Right lobe of liver (tissue), 4 donors: ENCODE data around the gene UBE2QL1.

Experiments
- POLR2A ChIP-seq: fragments of 450-650 bp; IDR thresholded peaks from one replicate; pipeline ENCODE4 v1.6.1; 2017; ENCODE audit warnings: antibody characterized with exemption, mild to moderate bottlenecking
- TF ChIP-seq, protein P1 (sequence below), 4 donors: fragments of 200-600 bp in 3 of 4; fragments of 450-650 bp in 1 of 4; IDR thresholded peaks; one replicate each; pipeline versions ENCODE4 v1.5.1 to v1.8.0; 2016 to 2022; ENCODE audit warnings: antibody characterized with exemption in 4 of 4, mild to moderate bottlenecking in 2 of 4
- donor health status: DM: no; HTN: no; CAD: no.
- donor health status: DM: no; HTN: no; CAD: no.
- donor health status: DM: no; HTN: yes; CAD: no.

DNA sequence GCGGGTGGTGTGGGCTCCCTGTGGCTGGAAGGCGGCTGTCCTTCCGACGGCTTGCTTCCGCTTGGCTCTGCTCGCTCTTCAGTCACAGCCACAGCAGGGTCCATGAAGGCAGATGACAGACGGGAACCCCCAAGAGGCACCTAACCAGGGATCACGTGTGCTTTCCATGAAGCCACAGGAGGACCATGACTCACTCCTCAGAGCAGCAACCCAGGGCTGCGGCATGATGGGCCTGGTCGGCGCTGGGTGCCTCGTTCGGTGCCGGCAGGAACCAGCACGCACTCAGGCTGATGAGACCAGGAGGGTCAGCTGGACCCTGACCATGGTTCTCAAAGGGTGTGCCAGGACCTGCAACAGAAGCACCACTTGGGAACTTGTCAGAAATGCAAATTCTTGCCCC, 37.5 kb upstream of the UBE2QL1 start:
- TF ChIP-seq, protein P1, sequence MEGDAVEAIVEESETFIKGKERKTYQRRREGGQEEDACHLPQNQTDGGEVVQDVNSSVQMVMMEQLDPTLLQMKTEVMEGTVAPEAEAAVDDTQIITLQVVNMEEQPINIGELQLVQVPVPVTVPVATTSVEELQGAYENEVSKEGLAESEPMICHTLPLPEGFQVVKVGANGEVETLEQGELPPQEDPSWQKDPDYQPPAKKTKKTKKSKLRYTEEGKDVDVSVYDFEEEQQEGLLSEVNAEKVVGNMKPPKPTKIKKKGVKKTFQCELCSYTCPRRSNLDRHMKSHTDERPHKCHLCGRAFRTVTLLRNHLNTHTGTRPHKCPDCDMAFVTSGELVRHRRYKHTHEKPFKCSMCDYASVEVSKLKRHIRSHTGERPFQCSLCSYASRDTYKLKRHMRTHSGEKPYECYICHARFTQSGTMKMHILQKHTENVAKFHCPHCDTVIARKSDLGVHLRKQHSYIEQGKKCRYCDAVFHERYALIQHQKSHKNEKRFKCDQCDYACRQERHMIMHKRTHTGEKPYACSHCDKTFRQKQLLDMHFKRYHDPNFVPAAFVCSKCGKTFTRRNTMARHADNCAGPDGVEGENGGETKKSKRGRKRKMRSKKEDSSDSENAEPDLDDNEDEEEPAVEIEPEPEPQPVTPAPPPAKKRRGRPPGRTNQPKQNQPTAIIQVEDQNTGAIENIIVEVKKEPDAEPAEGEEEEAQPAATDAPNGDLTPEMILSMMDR (IDR thresholded peaks at IDR 0.05) = no peak
- TF ChIP-seq POLR2A = no peak
